GM12878 (cell line): ENCODE data around the gene CORO2B. TPM values are rescaled to one million over a fixed set of nuclear protein-coding genes. Genes with fewer than 3 reads are reported as not detected.

Source experiments
- ATAC-seq: fragments of 200-7000 bp; cut with Tn5 transposase; 3 replicates; pipeline ENCODE4 v1.9.1; 2020; ENCODE audit warnings: mild to moderate bottlenecking, moderate library complexity
- BruUV-seq: library from RNA; stranded (reverse); fragments of 400-500 nt; replicated peaks from 2 replicates; lab custom pipeline; 2021; lab: Mats Ljungman, UMichigan
- CTCF ChIA-PET: fragments of 300-600 bp; sonication (Branson Sonifier 250); formaldehyde crosslinking; extraction: SDS; loops from one replicate; lab custom pipeline; 2021; ENCODE audit warnings: inconsistent platforms; lab: Yijun Ruan, JAX
- POLR2A ChIA-PET: fragments of 350-600 bp; formaldehyde crosslinking; extraction: SDS; loops from one replicate; lab custom pipeline; 2021; ENCODE audit warnings: inconsistent platforms; lab: Charles Lee
- RAD21 ChIA-PET: fragments of 300-600 bp; sonication (Branson Sonifier 250); formaldehyde crosslinking; loops from one replicate; lab custom pipeline; 2023; ENCODE audit warnings: antibody characterized with exemption; ENCODE audit not compliant: unreplicated experiment; lab: Charles Lee
- SMC1A ChIA-PET: fragments of 300-600 bp; sonication (Branson Sonifier 250); formaldehyde crosslinking; loops from one replicate; lab custom pipeline; 2023; ENCODE audit not compliant: unreplicated experiment, uncharacterized antibody; lab: Charles Lee
- DNase-seq: peaks from one replicate; pipeline ENCODE4 v3.0.0-alpha.2; 2011; ENCODE audit warnings: low read depth, low spot score
- FAIRE-seq: peaks from 3 replicates; lab custom pipeline; 2011; peaks lifted over from hg19 to GRCh38; lab: Jason Lieb, UNC
- H2AFZ ChIP-seq: 2 replicates; pipeline ENCODE4 v1.6.0; 2011; ENCODE audit warnings: low read depth, low read length, control low read depth; ENCODE audit not compliant: control insufficient read depth
- H3K27ac ChIP-seq: 2 replicates; pipeline ENCODE4 v1.5.1; 2011; ENCODE audit warnings: control low read depth; ENCODE audit not compliant: control insufficient read depth, insufficient read depth
- H3K27me3 ChIP-seq, 2 experiments: replicated peaks in 1 of 2; 2 replicates each; pipeline versions ENCODE4 v1.6.0 to v1.6.1; 2011; ENCODE audit warnings: low read length in 1 of 2; ENCODE audit not compliant: control insufficient read depth in 2 of 2, insufficient read depth in 2 of 2
- H3K36me3 ChIP-seq, 2 experiments: 2 replicates each; pipeline ENCODE4 v1.5.1; 2011; ENCODE audit warnings: low read length in 1 of 2; ENCODE audit not compliant: control insufficient read depth in 2 of 2, insufficient read depth in 2 of 2
- H3K4me1 ChIP-seq: 2 replicates; pipeline ENCODE4 v1.6.1; 2011; ENCODE audit warnings: mild to moderate bottlenecking, low read length, moderate library complexity, mixed read lengths; ENCODE audit not compliant: control insufficient read depth, insufficient read depth
- H3K4me2 ChIP-seq: 2 replicates; pipeline ENCODE4 v1.6.0; 2011; ENCODE audit warnings: control low read depth; ENCODE audit not compliant: control insufficient read depth, insufficient read depth
- H3K4me3 ChIP-seq: fragments of 200-600 bp; sonication (generic); 2 replicates; pipeline ENCODE4 v1.5.1; 2016
- H3K79me2 ChIP-seq: 2 replicates; pipeline ENCODE4 v1.6.0; 2011; ENCODE audit warnings: low read length; ENCODE audit not compliant: control insufficient read depth, insufficient read depth
- H3K9ac ChIP-seq: 2 replicates; pipeline ENCODE4 v1.8.0; 2011; ENCODE audit warnings: low read length, control low read depth, mixed read lengths; ENCODE audit not compliant: control insufficient read depth, insufficient read depth
- H3K9me3 ChIP-seq: replicated peaks from 3 replicates; pipeline ENCODE4 v1.5.1; 2011; ENCODE audit warnings: mild to moderate bottlenecking, low read length; ENCODE audit not compliant: control insufficient read depth, insufficient read depth
- H4K20me1 ChIP-seq: 2 replicates; pipeline ENCODE4 v1.6.0; 2011; ENCODE audit not compliant: control insufficient read depth, insufficient read depth
- CBFB ChIP-seq: IDR thresholded peaks from 2 replicates; pipeline ENCODE4 v1.6.1; 2016; ENCODE audit warnings: antibody characterized with exemption, low read depth
- MEF2B ChIP-seq: fragments of 450-650 bp; IDR thresholded peaks from 2 replicates; pipeline ENCODE4 v1.6.1; 2018; ENCODE audit warnings: mild to moderate bottlenecking, moderate library complexity; ENCODE audit not compliant: partially characterized antibody, poor library complexity, severe bottlenecking
- MTA3 ChIP-seq: IDR thresholded peaks from 2 replicates; pipeline ENCODE4 v1.6.1; 2012; ENCODE audit warnings: low read length, inconsistent platforms, borderline replicate concordance
- NR2C2 ChIP-seq: IDR thresholded peaks from 2 replicates; pipeline ENCODE4 v1.6.1; 2011; ENCODE audit warnings: borderline replicate concordance, low read depth; ENCODE audit not compliant: control insufficient read depth, insufficient read length
- RBBP5 ChIP-seq: fragments of 200-600 bp; sonication (generic); conservative IDR thresholded peaks from 2 replicates; pipeline ENCODE4 v1.6.1; 2016
- SIX5 ChIP-seq: IDR thresholded peaks from 2 replicates; pipeline ENCODE4 v1.6.1; 2011; ENCODE audit warnings: mild to moderate bottlenecking, low read depth, low read length, moderate library complexity; ENCODE audit not compliant: severe bottlenecking
- SRF ChIP-seq, 2 experiments: IDR thresholded peaks; 2 replicates each; pipeline ENCODE4 v1.6.1; 2011; ENCODE audit warnings: low read depth in 2 of 2, low read length in 2 of 2, mild to moderate bottlenecking in 1 of 2, moderate library complexity in 1 of 2
- TBL1XR1 ChIP-seq: IDR thresholded peaks from 2 replicates; pipeline ENCODE4 v1.6.1; 2012; ENCODE audit warnings: low read depth, low read length, improper control_type of control experiment
- USF1 ChIP-seq: IDR thresholded peaks from 2 replicates; pipeline ENCODE4 v1.6.1; 2011; ENCODE audit warnings: borderline replicate concordance, low read depth, mild to moderate bottlenecking, moderate library complexity, mixed read lengths, low read length; ENCODE audit not compliant: insufficient read depth; ENCODE audit errors: extremely low read length
- WGBS: methylation state at CpG from one replicate; pipeline ENCODE4 v1.1.6; 2016; ENCODE audit warnings: low lambda C conversion rate; ENCODE audit not compliant: insufficient replicate concordance, insufficient coverage; ENCODE audit errors: missing lambda C conversion rate; 5-methylcytosine and 5-hydroxymethylcytosine counted together
- in situ Hi-C: fragments of 300-500 bp; cut with MboI; formaldehyde crosslinking; loops from 9 replicates; pipeline ENCODE4 v1.14.3; 2018; ENCODE audit warnings: mixed read lengths
- intact Hi-C: fragments of 100-400 bp; cut with micrococcal nuclease; formaldehyde crosslinking; loops from one replicate; pipeline ENCODE4 v1.14.2; 2022; ENCODE audit not compliant: unreplicated experiment
- polyA plus RNA-seq, 11 experiments: library from polyadenylated mRNA; depleted of rRNA in 4 of 11; unstranded in 6 of 11; stranded (reverse) in 5 of 11; fragments of >200 nt; fragmentation: Nextera tagmentation in 4 of 11; fragmentation: Illumina TruSeq in 1 of 11; extraction: Ambion mirVana in 4 of 11; extraction: Trizol in 1 of 11; gene quantifications; 1 replicate in 1 of 11; 2 replicates in 10 of 11; pipeline versions ENCODE4 v1.2.1 to v1.2.3, GENCODE V29; 2011 to 2016; ENCODE audit warnings: inconsistent platforms in 2 of 11, missing spikeins in 2 of 11, low read depth in 1 of 11
- total RNA-seq, 4 experiments: library from RNA; depleted of rRNA in 3 of 4; stranded (reverse); fragments of >200 nt in 3 of 4; fragmentation: Illumina TruSeq in 1 of 4; extraction: Trizol in 1 of 4; gene quantifications; 2 replicates each; pipeline versions ENCODE4 v1.2.1 to v1.2.3, GENCODE V29; 2013 to 2021
- TF ChIP-seq, protein P1 (sequence below), 3 experiments: IDR thresholded peaks in 2 of 3; conservative IDR thresholded peaks in 1 of 3; 2 replicates each; pipeline ENCODE4 v1.5.1; 2011; ENCODE audit warnings: low read depth in 3 of 3, low read length in 3 of 3, mild to moderate bottlenecking in 3 of 3, control low read depth in 2 of 3, moderate library complexity in 2 of 3, inconsistent platforms in 1 of 3, mixed read lengths in 1 of 3; ENCODE audit not compliant: control insufficient read depth in 2 of 3, insufficient read depth in 1 of 3; ENCODE audit errors: extremely low read depth in 1 of 3
- TF ChIP-seq, protein P2 (sequence below): fragments of 450-650 bp; IDR thresholded peaks from 2 replicates; pipeline ENCODE4 v1.6.1; 2018; ENCODE audit warnings: borderline replicate concordance, mild to moderate bottlenecking; ENCODE audit not compliant: partially characterized antibody
- TF ChIP-seq, protein P3 (sequence below): fragments of 450-650 bp; IDR thresholded peaks from 2 replicates; pipeline ENCODE4 v1.6.1; 2016; ENCODE audit warnings: mild to moderate bottlenecking, moderate library complexity, borderline replicate concordance

CORO2B gene
- total and polyA plus RNA-seq, 10 of the 15 experiments (the other 5 are each of a cell fraction or from before 2014, with no cell fraction given): 0.05 to 0.73 (median 0.13) TPM; not detected in 4

GRCh38 chr15:68538311-68538710, 40.5 kb upstream of the CORO2B start (continued):
- TF ChIP-seq, protein P1, sequence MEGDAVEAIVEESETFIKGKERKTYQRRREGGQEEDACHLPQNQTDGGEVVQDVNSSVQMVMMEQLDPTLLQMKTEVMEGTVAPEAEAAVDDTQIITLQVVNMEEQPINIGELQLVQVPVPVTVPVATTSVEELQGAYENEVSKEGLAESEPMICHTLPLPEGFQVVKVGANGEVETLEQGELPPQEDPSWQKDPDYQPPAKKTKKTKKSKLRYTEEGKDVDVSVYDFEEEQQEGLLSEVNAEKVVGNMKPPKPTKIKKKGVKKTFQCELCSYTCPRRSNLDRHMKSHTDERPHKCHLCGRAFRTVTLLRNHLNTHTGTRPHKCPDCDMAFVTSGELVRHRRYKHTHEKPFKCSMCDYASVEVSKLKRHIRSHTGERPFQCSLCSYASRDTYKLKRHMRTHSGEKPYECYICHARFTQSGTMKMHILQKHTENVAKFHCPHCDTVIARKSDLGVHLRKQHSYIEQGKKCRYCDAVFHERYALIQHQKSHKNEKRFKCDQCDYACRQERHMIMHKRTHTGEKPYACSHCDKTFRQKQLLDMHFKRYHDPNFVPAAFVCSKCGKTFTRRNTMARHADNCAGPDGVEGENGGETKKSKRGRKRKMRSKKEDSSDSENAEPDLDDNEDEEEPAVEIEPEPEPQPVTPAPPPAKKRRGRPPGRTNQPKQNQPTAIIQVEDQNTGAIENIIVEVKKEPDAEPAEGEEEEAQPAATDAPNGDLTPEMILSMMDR (IDR thresholded peaks at IDR 0.05 in 2 of 3, conservative IDR thresholded peaks at IDR 0.05 in 1 of 3; ENCODE audit: control insufficient read depth in 2 of 3, extremely low read depth in 1 of 3, insufficient read depth in 1 of 3, low read depth in 3 of 3, low read length in 3 of 3): no peak
- TF ChIP-seq TBL1XR1: no peak
- no peak for TF ChIP-seq CBFB

GRCh38 chr15:68541743-68542142, 37.0 kb upstream of the CORO2B start:
- Histone ChIP-seq H2AFZ (no peak overlapping the region), H3K4me2 (no peak overlapping the region), H4K20me1 (no peaks in the 10 kb centered on the region), H3K4me1 (no peaks in the 10 kb centered on the region), H3K9me3 (no peaks in the 10 kb centered on the region), H3K9ac (no peak overlapping the region), H3K27ac (no peak overlapping the region), H3K79me2 (no peaks in the 10 kb centered on the region), H3K4me3 (no peak overlapping the region), H3K27me3 (no peaks in the 10 kb centered on the region), H3K36me3 (no peaks in the 10 kb centered on the region)
- intact Hi-C loops: no loop called here
- no peak for DNase-seq
- SMC1A ChIA-PET: interaction anchor here (5.1 kb wide), 1 partner anchor 9 kb away, joined by 15 read pairs; no protein-coding TSS in a partner anchor
- no peak for FAIRE-seq
- no TSS peak for BruUV-seq
- RAD21 ChIA-PET: no interaction called here
- in situ Hi-C loops: loop anchor here (5.0 kb wide), 1 partner anchor 239 kb away; no protein-coding TSS in a partner anchor
- CTCF ChIA-PET: interaction anchor here (0.9 to 2.4 kb wide), 2 partner anchors 8 to 334 kb away, joined by 3 to 9 read pairs; no protein-coding TSS in a partner anchor
- ATAC-seq: no peak
- WGBS: 27% methylated on average over 9 of the region's 9 CpGs
- POLR2A ChIA-PET: no interaction called here
- no peak for TF ChIP-seq NR2C2
- no peak for TF ChIP-seq RBBP5
- TF ChIP-seq, protein P2, sequence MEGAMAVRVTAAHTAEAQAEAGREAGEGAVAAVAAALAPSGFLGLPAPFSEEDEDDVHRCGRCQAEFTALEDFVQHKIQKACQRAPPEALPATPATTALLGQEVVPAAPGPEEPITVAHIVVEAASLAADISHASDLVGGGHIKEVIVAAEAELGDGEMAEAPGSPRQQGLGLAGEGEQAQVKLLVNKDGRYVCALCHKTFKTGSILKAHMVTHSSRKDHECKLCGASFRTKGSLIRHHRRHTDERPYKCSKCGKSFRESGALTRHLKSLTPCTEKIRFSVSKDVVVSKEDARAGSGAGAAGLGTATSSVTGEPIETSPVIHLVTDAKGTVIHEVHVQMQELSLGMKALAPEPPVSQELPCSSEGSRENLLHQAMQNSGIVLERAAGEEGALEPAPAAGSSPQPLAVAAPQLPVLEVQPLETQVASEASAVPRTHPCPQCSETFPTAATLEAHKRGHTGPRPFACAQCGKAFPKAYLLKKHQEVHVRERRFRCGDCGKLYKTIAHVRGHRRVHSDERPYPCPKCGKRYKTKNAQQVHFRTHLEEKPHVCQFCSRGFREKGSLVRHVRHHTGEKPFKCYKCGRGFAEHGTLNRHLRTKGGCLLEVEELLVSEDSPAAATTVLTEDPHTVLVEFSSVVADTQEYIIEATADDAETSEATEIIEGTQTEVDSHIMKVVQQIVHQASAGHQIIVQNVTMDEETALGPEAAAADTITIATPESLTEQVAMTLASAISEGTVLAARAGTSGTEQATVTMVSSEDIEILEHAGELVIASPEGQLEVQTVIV: no peak
- TF ChIP-seq SRF (IDR thresholded peaks at IDR 0.05; ENCODE audit: low read depth in 2 of 2, low read length in 2 of 2): no peak
- no peak for TF ChIP-seq USF1
- TF ChIP-seq SIX5: no peak
- TF ChIP-seq MEF2B: no peak
- TF ChIP-seq, protein P3, sequence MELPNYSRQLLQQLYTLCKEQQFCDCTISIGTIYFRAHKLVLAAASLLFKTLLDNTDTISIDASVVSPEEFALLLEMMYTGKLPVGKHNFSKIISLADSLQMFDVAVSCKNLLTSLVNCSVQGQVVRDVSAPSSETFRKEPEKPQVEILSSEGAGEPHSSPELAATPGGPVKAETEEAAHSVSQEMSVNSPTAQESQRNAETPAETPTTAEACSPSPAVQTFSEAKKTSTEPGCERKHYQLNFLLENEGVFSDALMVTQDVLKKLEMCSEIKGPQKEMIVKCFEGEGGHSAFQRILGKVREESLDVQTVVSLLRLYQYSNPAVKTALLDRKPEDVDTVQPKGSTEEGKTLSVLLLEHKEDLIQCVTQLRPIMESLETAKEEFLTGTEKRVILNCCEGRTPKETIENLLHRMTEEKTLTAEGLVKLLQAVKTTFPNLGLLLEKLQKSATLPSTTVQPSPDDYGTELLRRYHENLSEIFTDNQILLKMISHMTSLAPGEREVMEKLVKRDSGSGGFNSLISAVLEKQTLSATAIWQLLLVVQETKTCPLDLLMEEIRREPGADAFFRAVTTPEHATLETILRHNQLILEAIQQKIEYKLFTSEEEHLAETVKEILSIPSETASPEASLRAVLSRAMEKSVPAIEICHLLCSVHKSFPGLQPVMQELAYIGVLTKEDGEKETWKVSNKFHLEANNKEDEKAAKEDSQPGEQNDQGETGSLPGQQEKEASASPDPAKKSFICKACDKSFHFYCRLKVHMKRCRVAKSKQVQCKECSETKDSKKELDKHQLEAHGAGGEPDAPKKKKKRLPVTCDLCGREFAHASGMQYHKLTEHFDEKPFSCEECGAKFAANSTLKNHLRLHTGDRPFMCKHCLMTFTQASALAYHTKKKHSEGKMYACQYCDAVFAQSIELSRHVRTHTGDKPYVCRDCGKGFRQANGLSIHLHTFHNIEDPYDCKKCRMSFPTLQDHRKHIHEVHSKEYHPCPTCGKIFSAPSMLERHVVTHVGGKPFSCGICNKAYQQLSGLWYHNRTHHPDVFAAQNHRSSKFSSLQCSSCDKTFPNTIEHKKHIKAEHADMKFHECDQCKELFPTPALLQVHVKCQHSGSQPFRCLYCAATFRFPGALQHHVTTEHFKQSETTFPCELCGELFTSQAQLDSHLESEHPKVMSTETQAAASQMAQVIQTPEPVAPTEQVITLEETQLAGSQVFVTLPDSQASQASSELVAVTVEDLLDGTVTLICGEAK: no peak
- no peak for TF ChIP-seq MTA3
